Stomach (tissue), 9 donors: ENCODE measurements around the gene LRRC27. TPM values are rescaled to one million over a fixed set of nuclear protein-coding genes. Genes with fewer than 3 reads are reported as not detected.

ENCODE experiments used
- DNase-seq, 2 donors: peaks; one replicate each; pipeline versions ENCODE4 v3.0.0 to v3.0.0-alpha.2; 2013 to 2019
- H3K27ac ChIP-seq, 5 donors: fragments of 200-600 bp in 4 of 5; sonication (generic) in 4 of 5; one replicate each; pipeline ENCODE4 v1.5.1; 2013 to 2019; ENCODE audit warnings: mild to moderate bottlenecking in 1 of 5, moderate library complexity in 1 of 5
- H3K27me3 ChIP-seq, 3 donors: fragments of 200-600 bp; sonication (generic); one replicate each; pipeline ENCODE4 v1.5.1; 2017 to 2019; ENCODE audit warnings: mixed run types in 1 of 3
- H3K36me3 ChIP-seq, 4 donors: fragments of 200-600 bp; sonication (generic); 1 replicate in 3 of 4; 2 replicates in 1 of 4; pipeline ENCODE4 v1.5.1; 2016 to 2019
- H3K4me1 ChIP-seq, 4 donors: fragments of 200-600 bp; sonication (generic); one replicate each; pipeline ENCODE4 v1.5.1; 2016 to 2019
- H3K4me3 ChIP-seq, 4 donors: fragments of 200-600 bp; sonication (generic) in 3 of 4; one replicate each; pipeline ENCODE4 v1.5.1; 2016 to 2019; ENCODE audit warnings: mild to moderate bottlenecking in 1 of 4
- H3K9me3 ChIP-seq, 4 donors: fragments of 200-600 bp; sonication (generic); one replicate each; pipeline ENCODE4 v1.5.1; 2016 to 2019
- CTCF ChIP-seq, 7 experiments: fragments of 450-650 bp in 4 of 7; fragments of 200-600 bp in 3 of 7; sonication (generic) in 3 of 7; IDR thresholded peaks; one replicate each; pipeline ENCODE4 v1.5.1; 2016 to 2019; ENCODE audit warnings: antibody characterized with exemption in 7 of 7, control low read depth in 2 of 7, mild to moderate bottlenecking in 1 of 7
- EP300 ChIP-seq: sonication (generic); formaldehyde crosslinking; IDR thresholded peaks from one replicate; pipeline ENCODE4 v1.6.1; 2017; ENCODE audit warnings: antibody characterized with exemption
- POLR2A ChIP-seq, 4 donors: fragments of 450-650 bp; IDR thresholded peaks; one replicate each; pipeline ENCODE4 v1.6.1; 2016; ENCODE audit warnings: antibody characterized with exemption in 4 of 4, control low read depth in 2 of 4, mild to moderate bottlenecking in 1 of 4, moderate library complexity in 1 of 4
- POLR2AphosphoS5 ChIP-seq, 3 donors: sonication (generic); formaldehyde crosslinking; IDR thresholded peaks; one replicate each; pipeline ENCODE4 v1.6.1; 2016; ENCODE audit warnings: antibody characterized with exemption in 3 of 3
- WGBS, 5 donors: extraction: QIAGEN DNeasy Blood & Tissue Kit in 3 of 5; methylation state at CpG; one replicate each; pipeline versions ENCODE4 v1.1.5 to v1.1.7; 2013 to 2018; 5-methylcytosine and 5-hydroxymethylcytosine counted together
- intact Hi-C: fragments of 100-400 bp; cut with DNase I; formaldehyde crosslinking; loops from one replicate; pipeline ENCODE4 v1.15.1; 2023; ENCODE audit warnings: low total_unique reads
- polyA plus RNA-seq, 3 donors: library from polyadenylated mRNA; stranded (reverse); fragments of 200-250 nt; gene quantifications; one replicate each; pipeline ENCODE4 v1.2.3, GENCODE V29; 2013
- total RNA-seq, 5 donors: library from RNA; depleted of rRNA; stranded (reverse); fragments of >200 nt; gene quantifications; one replicate each; pipeline versions ENCODE4 v1.1.0 to v1.2.3, GENCODE V29; 2014 to 2016
- donor health status: healthy with polysubstance abuse.
- donor health status: Bipolar disorder and iron deficiency.
- donor health status: healthy.

The LRRC27 gene
- total and polyA plus RNA-seq, 8 donors = 4.2 to 31.3 (median 11.1) TPM

- Histone ChIP-seq H3K9me3 (no peaks in the 10 kb centered on the region), H3K27me3 (no peaks in the 10 kb centered on the region), H3K4me1 (no peaks in the 10 kb centered on the region), H3K4me3 (no peak overlapping the region), H3K27ac (peak overlapping the region in 1 of 5 donors; percentile 17), H3K36me3 (peaks cover 0 to 10% (median 2%) of the 10 kb centered on the region in 4 donors)
- TF ChIP-seq CTCF (IDR thresholded peaks at IDR 0.05) = no peak
- TF ChIP-seq EP300 = no peak
- TF ChIP-seq POLR2A (IDR thresholded peaks at IDR 0.05) = no peak
- no peak for TF ChIP-seq POLR2AphosphoS5 (IDR thresholded peaks at IDR 0.05)
- intact Hi-C loops = no loop called here
- 88 to 92% (median 91%) methylated on average over 13 of the region's 13 CpGs for WGBS, 5 donors
- no peak for DNase-seq
Measured at GRCh38 chr10:132320654-132321469, 11.1 kb upstream of the LRRC27 start.

GRCh38 chr10:132321726-132322125, 10.3 kb upstream of the LRRC27 start:
- Histone ChIP-seq H3K4me3 (no peak overlapping the region), H3K36me3 (peaks cover 0 to 17% (median 2%) of the 10 kb centered on the region in 4 donors), H3K9me3 (no peaks in the 10 kb centered on the region), H3K4me1 (no peaks in the 10 kb centered on the region), H3K27ac (no peak overlapping the region), H3K27me3 (no peaks in the 10 kb centered on the region)
- intact Hi-C loops = no loop called here
- TF ChIP-seq POLR2AphosphoS5 (IDR thresholded peaks at IDR 0.05) (no peak), POLR2A (IDR thresholded peaks at IDR 0.05) (no peak), EP300 (no peak), CTCF (IDR thresholded peaks at IDR 0.05) (no peak)
- 86 to 95% (median 92%) methylated on average over 10 of the region's 10 CpGs for whole genome bisulfite sequencing, 5 donors
- no peak for DNase-seq

GRCh38 chr10:132322586-132323048, 9.4 kb upstream of the LRRC27 start:
- Histone ChIP-seq H3K27me3 (no peaks in the 10 kb centered on the region), H3K36me3 (peaks cover 0 to 22% (median 2%) of the 10 kb centered on the region in 4 donors), H3K4me3 (no peak overlapping the region), H3K9me3 (no peaks in the 10 kb centered on the region), H3K27ac (no peak overlapping the region), H3K4me1 (peaks cover 0 to 2% (median under 1%) of the 10 kb centered on the region in 4 donors)
- DNase-seq = no peak
- 69 to 80% (median 77%) methylated on average over 5 to 6 of the region's 6 CpGs for WGBS, 5 donors
- TF ChIP-seq EP300 = no peak
- intact Hi-C loops = no loop called here

GRCh38 chr10:132324186-132324585, 7.8 kb upstream of the LRRC27 start:
- Histone ChIP-seq H3K27me3 (no peaks in the 10 kb centered on the region), H3K27ac (no peak overlapping the region), H3K36me3 (peaks cover 0 to 22% (median 2%) of the 10 kb centered on the region in 4 donors), H3K4me3 (no peak overlapping the region), H3K4me1 (peaks cover 0 to 16% (median 6%) of the 10 kb centered on the region in 4 donors), H3K9me3 (no peaks in the 10 kb centered on the region)
- WGBS, 5 donors = 72 to 92% (median 89%) methylated on average over 1 of the region's 1 CpG
- no peak for DNase-seq
- intact Hi-C loops = no loop called here
- TF ChIP-seq CTCF (IDR thresholded peaks at IDR 0.05) = no peak
- no peak for TF ChIP-seq POLR2AphosphoS5 (IDR thresholded peaks at IDR 0.05)
- TF ChIP-seq POLR2A (IDR thresholded peaks at IDR 0.05) = no peak
- TF ChIP-seq EP300 = no peak
